Kidney (tissue), 14 donors: ENCODE measurements around the gene STK32B. TPM values are rescaled to one million over a fixed set of nuclear protein-coding genes. Genes with fewer than 3 reads are reported as not detected.
"Not testable (repeated sequence)": the region's sequence is repeated elsewhere in the genome, so short reads cannot be mapped to it uniquely, and the experiment has no call there.

Experiments
- DNase-seq, 5 donors: peaks; one replicate each; pipeline ENCODE4 v3.0.0-alpha.2; 2013 to 2020
- FAIRE-seq: peaks from 2 replicates; lab custom pipeline; 2012; peaks lifted over from hg19 to GRCh38; lab: Jason Lieb, UNC
- H3K27ac ChIP-seq, 2 donors: one replicate each; pipeline ENCODE4 v1.7.0; 2013; ENCODE audit warnings: low read depth in 2 of 2, low read length in 2 of 2, inconsistent platforms in 1 of 2
- H3K27me3 ChIP-seq: one replicate; pipeline ENCODE4 v1.7.1; 2013; ENCODE audit warnings: low read length, inconsistent platforms; ENCODE audit not compliant: control insufficient read depth, insufficient read depth
- H3K36me3 ChIP-seq, 3 donors: one replicate each; pipeline versions ENCODE4 v1.7.0 to v1.7.1; 2013; ENCODE audit warnings: low read length in 3 of 3, control low read depth in 1 of 3, inconsistent platforms in 1 of 3; ENCODE audit not compliant: insufficient read depth in 3 of 3, control insufficient read depth in 2 of 3
- H3K4me1 ChIP-seq, 3 donors: one replicate each; pipeline versions ENCODE4 v1.7.0 to v1.7.1; 2013; ENCODE audit warnings: low read length in 3 of 3, inconsistent platforms in 1 of 3, low read depth in 1 of 3; ENCODE audit not compliant: control insufficient read depth in 2 of 3, insufficient read depth in 2 of 3
- H3K4me3 ChIP-seq, 3 donors: one replicate each; pipeline versions ENCODE4 v1.7.0 to v1.8.1; 2013; ENCODE audit warnings: low read length in 3 of 3, control low read depth in 1 of 3, inconsistent platforms in 1 of 3
- H3K9ac ChIP-seq, 3 donors: one replicate each; pipeline versions ENCODE4 v1.7.0 to v1.7.1; 2013; ENCODE audit warnings: low read length in 3 of 3, control low read depth in 1 of 3, inconsistent platforms in 1 of 3
- H3K9me3 ChIP-seq, 3 donors: one replicate each; pipeline versions ENCODE4 v1.7.0 to v1.7.1; 2013; ENCODE audit warnings: low read length in 3 of 3, control low read depth in 1 of 3, inconsistent platforms in 1 of 3; ENCODE audit not compliant: control insufficient read depth in 2 of 3, insufficient read depth in 1 of 3
- intact Hi-C: fragments of 100-400 bp; cut with DNase I; formaldehyde crosslinking; loops from one replicate; pipeline ENCODE4 v1.11.1; 2022
- polyA plus RNA-seq: library from polyadenylated mRNA; stranded (reverse); fragments of 350-450 nt; fragmentation: Illumina TruSeq; extraction: RNeasy Lipid Tissue Mini Kit (QIAGEN cat#74804); gene quantifications from one replicate; pipeline ENCODE4 v1.2.3, GENCODE V29; 2014; ENCODE audit warnings: low read depth, low replicate concordance; ENCODE audit not compliant: insufficient read depth
- total RNA-seq: library from RNA; stranded (reverse); fragmentation: NEBNext Ultra II Directional; extraction: Animal tissue kit (Norgen Biotek cat#: 25700); gene quantifications from one replicate; pipeline ENCODE4 v1.2.1, GENCODE V29; 2021
- TF ChIP-seq, protein P1 (sequence below): IDR thresholded peaks from 3 replicates; pipeline ENCODE4 v1.5.1; 2012; ENCODE audit warnings: mild to moderate bottlenecking, moderate library complexity, borderline replicate concordance; ENCODE audit not compliant: insufficient read depth; ENCODE audit errors: extremely low read depth
- donor health status: control.
- donor health status: control.
- donor health status: control.
- donor health status: control.
- donor health status: control.
- donor health status: DM: yes; HTN: yes; CAD: no.
- donor health status: Normal renal cell carcinoma (clear cell type).

The STK32B gene
- total and polyA plus RNA-seq, 2 donors from 2014 or later: 18.1 to 18.2 TPM

DNA sequence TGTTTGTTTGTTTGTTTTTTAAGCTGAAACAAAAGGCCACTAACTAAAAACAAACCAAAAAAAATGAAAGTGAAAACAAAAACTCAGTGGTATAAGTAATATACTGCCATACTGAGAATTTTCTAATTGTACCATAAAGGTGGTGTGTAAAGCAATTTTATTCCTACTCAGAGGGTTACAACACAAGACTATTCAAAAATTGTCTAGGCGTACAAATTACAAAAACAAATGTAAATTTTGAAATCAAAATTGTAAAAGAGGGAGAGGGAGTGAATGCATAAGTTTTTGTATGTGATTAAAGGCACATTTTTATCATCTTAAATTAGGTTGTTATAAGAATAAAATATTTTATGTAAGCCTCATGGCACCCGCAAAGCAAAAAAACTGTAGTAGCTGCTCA, 232.6 kb downstream of the STK32B start:
- no peaks in the 10 kb centered on the region for H3K36me3 ChIP-seq
- DNase-seq: no peak
- H3K4me1 ChIP-seq: no peaks in the 10 kb centered on the region
- TF ChIP-seq, protein P1, sequence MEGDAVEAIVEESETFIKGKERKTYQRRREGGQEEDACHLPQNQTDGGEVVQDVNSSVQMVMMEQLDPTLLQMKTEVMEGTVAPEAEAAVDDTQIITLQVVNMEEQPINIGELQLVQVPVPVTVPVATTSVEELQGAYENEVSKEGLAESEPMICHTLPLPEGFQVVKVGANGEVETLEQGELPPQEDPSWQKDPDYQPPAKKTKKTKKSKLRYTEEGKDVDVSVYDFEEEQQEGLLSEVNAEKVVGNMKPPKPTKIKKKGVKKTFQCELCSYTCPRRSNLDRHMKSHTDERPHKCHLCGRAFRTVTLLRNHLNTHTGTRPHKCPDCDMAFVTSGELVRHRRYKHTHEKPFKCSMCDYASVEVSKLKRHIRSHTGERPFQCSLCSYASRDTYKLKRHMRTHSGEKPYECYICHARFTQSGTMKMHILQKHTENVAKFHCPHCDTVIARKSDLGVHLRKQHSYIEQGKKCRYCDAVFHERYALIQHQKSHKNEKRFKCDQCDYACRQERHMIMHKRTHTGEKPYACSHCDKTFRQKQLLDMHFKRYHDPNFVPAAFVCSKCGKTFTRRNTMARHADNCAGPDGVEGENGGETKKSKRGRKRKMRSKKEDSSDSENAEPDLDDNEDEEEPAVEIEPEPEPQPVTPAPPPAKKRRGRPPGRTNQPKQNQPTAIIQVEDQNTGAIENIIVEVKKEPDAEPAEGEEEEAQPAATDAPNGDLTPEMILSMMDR: no peak
- no peak overlapping the region for H3K9ac ChIP-seq
- intact Hi-C loops: no loop called here
- no peaks in the 10 kb centered on the region for H3K9me3 ChIP-seq
- no peak for FAIRE-seq
- H3K4me3 ChIP-seq: no peak overlapping the region
- no peaks in the 10 kb centered on the region for H3K27me3 ChIP-seq
- no peak overlapping the region for H3K27ac ChIP-seq

DNA sequence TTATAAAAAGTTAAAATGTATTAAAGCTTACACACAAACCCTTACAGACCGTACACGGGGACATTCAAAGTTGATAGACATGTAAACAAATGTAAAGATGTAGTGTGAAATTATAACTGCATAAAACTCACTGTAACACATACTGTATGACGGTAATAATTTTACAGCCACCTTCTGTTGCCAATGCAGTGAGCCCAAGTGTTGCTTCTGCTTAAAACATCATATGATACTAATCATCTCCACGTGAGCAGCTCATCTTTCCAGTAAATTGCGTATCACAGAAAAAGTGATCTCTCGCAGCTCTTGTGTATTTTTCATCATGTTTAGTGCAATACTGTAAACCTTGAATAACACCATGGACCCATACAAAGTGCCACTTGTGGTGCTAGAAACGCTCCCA, 233.2 kb downstream of the STK32B start:
- Histone ChIP-seq H3K9me3 (no peaks in the 10 kb centered on the region), H3K9ac (no peak overlapping the region), H3K4me1 (no peaks in the 10 kb centered on the region), H3K4me3 (no peak overlapping the region), H3K27ac (no peak overlapping the region), H3K27me3 (no peaks in the 10 kb centered on the region), H3K36me3 (no peaks in the 10 kb centered on the region)
- TF ChIP-seq, protein P1: no peak
- DNase-seq: no peak
- no peak for FAIRE-seq
- intact Hi-C loops: no loop called here

DNA sequence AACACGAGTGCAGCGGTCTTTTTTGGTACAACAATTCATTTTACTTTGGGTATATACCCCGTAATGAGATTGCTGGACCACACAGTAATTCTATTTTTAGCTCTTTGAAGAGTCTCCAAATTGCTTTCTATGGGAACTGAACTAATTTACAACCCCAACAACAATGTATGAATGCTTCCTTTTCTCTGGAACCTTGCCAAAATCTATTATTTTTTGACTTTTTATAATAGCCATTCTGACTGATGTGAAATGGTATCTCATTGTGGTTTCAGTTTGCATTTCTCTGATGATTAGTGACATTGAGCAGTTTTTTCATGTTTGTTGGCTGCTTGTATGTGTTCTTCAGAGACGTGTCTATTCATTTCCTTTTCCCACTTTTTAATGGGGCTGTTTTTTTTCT, 240.8 kb downstream of the STK32B start:
- Histone ChIP-seq H3K9ac (no peak overlapping the region), H3K4me1 (no peaks in the 10 kb centered on the region), H3K27me3 (no peaks in the 10 kb centered on the region), H3K4me3 (no peak overlapping the region), H3K36me3 (no peaks in the 10 kb centered on the region), H3K9me3 (no peaks in the 10 kb centered on the region), H3K27ac (no peak overlapping the region)
- no peak for FAIRE-seq
- no peak for DNase-seq
- intact Hi-C loops: no loop called here
- TF ChIP-seq, protein P1: no peak

GRCh38 chr4:5298000-5298787, 246.9 kb downstream of the STK32B start:
- H3K9ac ChIP-seq, H3K36me3 ChIP-seq, H3K4me1 ChIP-seq, intact Hi-C loops, H3K27me3 ChIP-seq, H3K9me3 ChIP-seq, FAIRE-seq, H3K27ac ChIP-seq, H3K4me3 ChIP-seq, DNase-seq: not testable (repeated sequence)
